HCT116 (cell line): ENCODE measurements around the gene POLA1. TPM values are rescaled to one million over a fixed set of nuclear protein-coding genes. Genes with fewer than 3 reads are reported as not detected.

Experiments
- ATAC-seq: fragments of 200-7000 bp; cut with Tn5 transposase; 2 replicates; pipeline ENCODE4 v1.9.1; 2020; ENCODE audit warnings: mild to moderate bottlenecking, moderate library complexity
- BruUV-seq: library from RNA; stranded (reverse); fragments of 400-500 nt; replicated peaks from 2 replicates; lab custom pipeline; 2021; lab: Mats Ljungman, UMichigan
- CTCF ChIA-PET: fragments of 300-600 bp; sonication (Branson Sonifier 250); formaldehyde crosslinking; loops from one replicate; lab custom pipeline; 2021; ENCODE audit warnings: antibody characterized with exemption; lab: Charles Lee
- POLR2A ChIA-PET: fragments of 300-600, 350-600 bp; sonication (Branson Sonifier 250); formaldehyde crosslinking; loops from one replicate; lab custom pipeline; 2021; ENCODE audit warnings: antibody characterized with exemption; lab: Charles Lee
- RAD21 ChIA-PET, 2 experiments: fragments of 300-600 bp; sonication (Branson Sonifier 250); formaldehyde crosslinking; loops; one replicate each; lab custom pipeline; 2023; ENCODE audit warnings: low total read pairs in 2 of 2; ENCODE audit not compliant: uncharacterized antibody in 2 of 2, unreplicated experiment in 2 of 2, low non-redundant PET in 1 of 2; lab: Charles Lee
- DNase-seq: peaks from one replicate; pipeline ENCODE4 v3.0.0-alpha.2; 2010; ENCODE audit warnings: low read depth, low spot score
- H2AFZ ChIP-seq: fragments of 200-600 bp; shearing (Covaris generic), sonication (generic); 2 replicates; pipeline ENCODE4 v1.6.1; 2017; ENCODE audit warnings: low read depth, mixed run types, mixed read lengths, antibody characterized with exemption, low read length; ENCODE audit not compliant: poor library complexity, severe bottlenecking
- H3K27ac ChIP-seq: 2 replicates; pipeline ENCODE4 v1.5.1; 2012; ENCODE audit warnings: low read depth, low read length
- H3K27me3 ChIP-seq: fragments of 200-600 bp; sonication (generic); 2 replicates; pipeline ENCODE4 v1.6.1; 2016; ENCODE audit warnings: mixed run types, low read length, mixed read lengths; ENCODE audit not compliant: insufficient read depth
- H3K36me3 ChIP-seq, 2 experiments: fragments of 200-500 bp in 1 of 2; fragments of 200-600 bp in 1 of 2; sonication (Bioruptor generic) in 1 of 2; sonication (generic) in 1 of 2; 2 replicates each; pipeline versions ENCODE4 v1.5.1 to v1.6.1; 2014 to 2016; ENCODE audit warnings: low read length in 2 of 2, inconsistent platforms in 1 of 2, mixed read lengths in 1 of 2, mixed run types in 1 of 2; ENCODE audit not compliant: insufficient read depth in 2 of 2, control insufficient read depth in 1 of 2
- H3K4me1 ChIP-seq, 2 experiments: fragments of 200-600 bp in 1 of 2; sonication (generic) in 1 of 2; 2 replicates each; pipeline versions ENCODE4 v1.5.1 to v1.6.1; 2012 to 2017; ENCODE audit warnings: low read length in 2 of 2, inconsistent platforms in 1 of 2, mild to moderate bottlenecking in 1 of 2, mixed read lengths in 1 of 2, mixed run types in 1 of 2, moderate library complexity in 1 of 2; ENCODE audit not compliant: insufficient read depth in 2 of 2, control insufficient read depth in 1 of 2
- H3K4me2 ChIP-seq: fragments of 200-600 bp; sonication (generic); 2 replicates; pipeline ENCODE4 v1.6.1; 2017; ENCODE audit warnings: mixed run types, low read length, mixed read lengths
- H3K4me3 ChIP-seq, 2 experiments: fragments of 200-600 bp in 1 of 2; sonication (generic) in 1 of 2; replicated peaks in 1 of 2; 2 replicates each; pipeline ENCODE4 v1.5.1; 2011 to 2016; ENCODE audit warnings: low read length in 2 of 2, control low read depth in 1 of 2, low read depth in 1 of 2, mild to moderate bottlenecking in 1 of 2, mixed read lengths in 1 of 2, mixed run types in 1 of 2
- H3K79me2 ChIP-seq: fragments of 200-600 bp; sonication (generic); 2 replicates; pipeline ENCODE4 v1.6.1; 2017; ENCODE audit warnings: mild to moderate bottlenecking, mixed run types, low read length, moderate library complexity, mixed read lengths; ENCODE audit not compliant: insufficient read depth
- H3K9ac ChIP-seq: fragments of 200-600 bp; sonication (generic); 2 replicates; pipeline ENCODE4 v1.6.1; 2016; ENCODE audit warnings: low read length, mixed read lengths
- H3K9me2 ChIP-seq: fragments of 200-600 bp; sonication (generic), shearing (Covaris generic); 2 replicates; pipeline ENCODE4 v1.6.1; 2017; ENCODE audit warnings: mixed run types, mild to moderate bottlenecking, moderate library complexity; ENCODE audit not compliant: insufficient read depth
- H3K9me3 ChIP-seq, 2 experiments: fragments of 200-500 bp in 1 of 2; fragments of 200-600 bp in 1 of 2; sonication (Bioruptor generic) in 1 of 2; sonication (generic) in 1 of 2; 2 replicates each; pipeline ENCODE4 v1.6.1; 2014 to 2017; ENCODE audit warnings: low read length in 2 of 2, mixed read lengths in 2 of 2, inconsistent platforms in 1 of 2, low read depth in 1 of 2, mild to moderate bottlenecking in 1 of 2, mixed run types in 1 of 2, moderate library complexity in 1 of 2; ENCODE audit not compliant: control insufficient read depth in 1 of 2, insufficient read depth in 1 of 2
- H4K20me1 ChIP-seq: fragments of 200-600 bp; sonication (generic), shearing (Covaris generic); 2 replicates; pipeline ENCODE4 v1.6.1; 2017; ENCODE audit warnings: mixed run types, mild to moderate bottlenecking, moderate library complexity; ENCODE audit not compliant: insufficient read depth
- ATF3 ChIP-seq: IDR thresholded peaks from 2 replicates; pipeline ENCODE4 v1.6.1; 2012
- CEBPB ChIP-seq: IDR thresholded peaks from 2 replicates; pipeline ENCODE4 v1.6.1; 2012; ENCODE audit warnings: low read depth
- EGR1 ChIP-seq: IDR thresholded peaks from 2 replicates; pipeline ENCODE4 v1.6.1; 2012; ENCODE audit warnings: low read depth
- EZH2 ChIP-seq: fragments of 200-600 bp; sonication (generic); IDR thresholded peaks from 2 replicates; pipeline ENCODE4 v1.6.1; 2017; ENCODE audit warnings: antibody characterized with exemption, mixed run types
- FOSL1 ChIP-seq: IDR thresholded peaks from 2 replicates; pipeline ENCODE4 v1.6.1; 2012; ENCODE audit warnings: low read depth
- JUND ChIP-seq: IDR thresholded peaks from 2 replicates; pipeline ENCODE4 v1.6.1; 2012
- POLR2AphosphoS5 ChIP-seq: IDR thresholded peaks from 2 replicates; pipeline ENCODE4 v1.6.1; 2011; ENCODE audit warnings: mild to moderate bottlenecking, low read depth, low read length, moderate library complexity
- RAD21 ChIP-seq: IDR thresholded peaks from 2 replicates; pipeline ENCODE4 v1.6.1; 2012; ENCODE audit warnings: low read depth, mild to moderate bottlenecking
- SIN3A ChIP-seq: IDR thresholded peaks from 2 replicates; pipeline ENCODE4 v1.6.1; 2012; ENCODE audit warnings: low read depth
- SP1 ChIP-seq: IDR thresholded peaks from 2 replicates; pipeline ENCODE4 v1.6.1; 2012; ENCODE audit warnings: low read depth
- SRF ChIP-seq: IDR thresholded peaks from 2 replicates; pipeline ENCODE4 v1.6.1; 2012; ENCODE audit warnings: low read depth
- ZFX ChIP-seq: fragments of 450-650 bp; IDR thresholded peaks from 2 replicates; pipeline ENCODE4 v1.6.1; 2017
- ZNF274 ChIP-seq: fragments of 200-500 bp; sonication (Bioruptor generic); IDR thresholded peaks from 2 replicates; pipeline ENCODE4 v1.6.1; 2014; ENCODE audit warnings: mild to moderate bottlenecking, low read depth, low read length, inconsistent platforms
- intact Hi-C: fragments of 100-400 bp; cut with micrococcal nuclease; formaldehyde crosslinking; loops from 2 replicates; pipeline ENCODE4 v1.10.0; 2022
- total RNA-seq: library from RNA; stranded (reverse); gene quantifications from one replicate; pipeline ENCODE4 v1.2.1, GENCODE V29; 2021; ENCODE audit not compliant: unreplicated experiment
- TF ChIP-seq, protein P1 (sequence below), 3 experiments: fragments of 200-600 bp in 1 of 3; sonication (generic) in 1 of 3; IDR thresholded peaks in 2 of 3; conservative IDR thresholded peaks in 1 of 3; 2 replicates each; pipeline ENCODE4 v1.5.1; 2012 to 2017; ENCODE audit warnings: low read depth in 2 of 3, low read length in 2 of 3, antibody characterized with exemption in 1 of 3, borderline replicate concordance in 1 of 3, control low read depth in 1 of 3, mild to moderate bottlenecking in 1 of 3, mixed read lengths in 1 of 3, mixed run types in 1 of 3, moderate library complexity in 1 of 3; ENCODE audit not compliant: insufficient read depth in 1 of 3
- TF ChIP-seq, protein P2 (sequence below): IDR thresholded peaks from 2 replicates; pipeline ENCODE4 v1.6.1; 2012

Gene POLA1
- total RNA-seq, 1 experiment from 2014 or later, result 27.0 TPM

DNA sequence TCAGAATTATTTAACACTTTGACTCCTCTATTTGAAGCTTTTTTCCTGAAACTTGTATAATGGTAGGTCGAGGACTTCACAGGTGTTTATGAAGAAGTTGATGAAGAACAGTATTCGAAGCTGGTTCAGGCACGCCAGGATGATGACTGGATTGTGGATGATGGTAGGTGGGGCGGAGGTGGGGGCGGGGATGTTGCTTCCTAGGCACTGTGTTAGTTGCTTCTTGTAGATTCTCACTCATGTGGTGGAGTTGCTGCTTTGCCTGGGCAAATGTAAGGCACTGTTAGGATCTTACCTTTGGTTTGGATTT, 9.4 kb downstream of the POLA1 start:
- BruUV-seq, result no TSS peak
- CTCF ChIA-PET, result no interaction called here

More for the DNA sequence above, 9.4 kb downstream of the POLA1 start:
- Histone ChIP-seq H3K4me3 (no peak overlapping the region), H4K20me1 (no peaks in the 10 kb centered on the region), H3K27me3 (no peaks in the 10 kb centered on the region), H3K4me1 (no peaks in the 10 kb centered on the region), H3K9ac (no peak overlapping the region), H3K27ac (no peak overlapping the region), H2AFZ (no peak overlapping the region), H3K9me2 (no peaks in the 10 kb centered on the region), H3K9me3 (no peaks in the 10 kb centered on the region), H3K4me2 (no peak overlapping the region), H3K79me2 (peaks cover 50% of the 10 kb centered on the region), H3K36me3 (peaks cover 2 to 9% of the 10 kb centered on the region in 2 experiments; a peak in 3 of 4 replicates)
- DNase-seq (no peak), ATAC-seq (no peak)
- ChIA-PET RAD21 (no interaction called here), POLR2A (no interaction called here)
- no peak for TF ChIP-seq RAD21
- TF ChIP-seq, protein P1, sequence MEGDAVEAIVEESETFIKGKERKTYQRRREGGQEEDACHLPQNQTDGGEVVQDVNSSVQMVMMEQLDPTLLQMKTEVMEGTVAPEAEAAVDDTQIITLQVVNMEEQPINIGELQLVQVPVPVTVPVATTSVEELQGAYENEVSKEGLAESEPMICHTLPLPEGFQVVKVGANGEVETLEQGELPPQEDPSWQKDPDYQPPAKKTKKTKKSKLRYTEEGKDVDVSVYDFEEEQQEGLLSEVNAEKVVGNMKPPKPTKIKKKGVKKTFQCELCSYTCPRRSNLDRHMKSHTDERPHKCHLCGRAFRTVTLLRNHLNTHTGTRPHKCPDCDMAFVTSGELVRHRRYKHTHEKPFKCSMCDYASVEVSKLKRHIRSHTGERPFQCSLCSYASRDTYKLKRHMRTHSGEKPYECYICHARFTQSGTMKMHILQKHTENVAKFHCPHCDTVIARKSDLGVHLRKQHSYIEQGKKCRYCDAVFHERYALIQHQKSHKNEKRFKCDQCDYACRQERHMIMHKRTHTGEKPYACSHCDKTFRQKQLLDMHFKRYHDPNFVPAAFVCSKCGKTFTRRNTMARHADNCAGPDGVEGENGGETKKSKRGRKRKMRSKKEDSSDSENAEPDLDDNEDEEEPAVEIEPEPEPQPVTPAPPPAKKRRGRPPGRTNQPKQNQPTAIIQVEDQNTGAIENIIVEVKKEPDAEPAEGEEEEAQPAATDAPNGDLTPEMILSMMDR (IDR thresholded peaks at IDR 0.05 in 2 of 3, conservative IDR thresholded peaks at IDR 0.05 in 1 of 3; ENCODE audit: borderline replicate concordance in 1 of 3, insufficient read depth in 1 of 3, low read depth in 2 of 3, low read length in 2 of 3), result no peak
- TF ChIP-seq, protein P2, sequence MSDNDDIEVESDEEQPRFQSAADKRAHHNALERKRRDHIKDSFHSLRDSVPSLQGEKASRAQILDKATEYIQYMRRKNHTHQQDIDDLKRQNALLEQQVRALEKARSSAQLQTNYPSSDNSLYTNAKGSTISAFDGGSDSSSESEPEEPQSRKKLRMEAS, result no peak
- TF ChIP-seq CEBPB, result no peak
- TF ChIP-seq JUND, result no peak
- no peak for TF ChIP-seq SP1
- TF ChIP-seq SRF, result no peak
- TF ChIP-seq EGR1, result no peak
- TF ChIP-seq ZFX, result no peak
- no peak for TF ChIP-seq ZNF274
- no peak for TF ChIP-seq EZH2
- TF ChIP-seq POLR2AphosphoS5, result no peak
- no peak for TF ChIP-seq FOSL1
- no peak for TF ChIP-seq ATF3
- TF ChIP-seq SIN3A, result no peak
- intact Hi-C loops, result no loop called here
